HepG2 (cell line): ENCODE measurements around the gene LYRM4. TPM values are rescaled to one million over a fixed set of nuclear protein-coding genes. Genes with fewer than 3 reads are reported as not detected.

Experiments used
- ATF7-NPFF ChIP-seq: sonication (generic); formaldehyde crosslinking; IDR thresholded peaks from 2 replicates; pipeline ENCODE4 v1.8.1; 2023; ENCODE audit warnings: mild to moderate bottlenecking, low read depth, missing genetic modification reagents, moderate library complexity
- CTCF ChIP-seq: sonication (generic); formaldehyde crosslinking; IDR thresholded peaks from 2 replicates; pipeline ENCODE4 v1.5.0; 2020; ENCODE audit warnings: mild to moderate bottlenecking, missing genetic modification reagents, moderate library complexity
- EHMT2 ChIP-seq: fragments of 200-600 bp; sonication (generic); IDR thresholded peaks from 2 replicates; pipeline ENCODE4 v1.7.0; 2017; ENCODE audit warnings: antibody characterized with exemption, low read depth, low read length, borderline replicate concordance
- HIC2 ChIP-seq: sonication (generic); formaldehyde crosslinking; IDR thresholded peaks from 2 replicates; pipeline ENCODE4 v1.9.0; 2022; ENCODE audit warnings: low read depth, missing genetic modification reagents
- HINFP ChIP-seq: sonication (generic); formaldehyde crosslinking; IDR thresholded peaks from 2 replicates; pipeline ENCODE4 v1.4.0; 2020; ENCODE audit warnings: low read depth, mild to moderate bottlenecking, missing genetic modification reagents
- HMG20A ChIP-seq: IDR thresholded peaks from 2 replicates; pipeline ENCODE4 v1.6.1; 2016; ENCODE audit warnings: borderline replicate concordance
- HMG20B ChIP-seq: conservative IDR thresholded peaks from 2 replicates; pipeline ENCODE4 v1.6.1; 2016; ENCODE audit warnings: missing genetic modification reagents, missing compliant biosample characterization
- HNF4G ChIP-seq, 2 experiments: sonication (generic) in 1 of 2; formaldehyde crosslinking in 1 of 2; IDR thresholded peaks; 2 replicates each; pipeline versions ENCODE4 v1.4.0 to v1.6.1; 2011 to 2020; ENCODE audit warnings: borderline replicate concordance in 2 of 2, low read depth in 2 of 2, mild to moderate bottlenecking in 2 of 2, low read length in 1 of 2, missing genetic modification reagents in 1 of 2, moderate library complexity in 1 of 2
- KLF9 ChIP-seq: IDR thresholded peaks from 2 replicates; pipeline ENCODE4 v1.6.1; 2016; ENCODE audit warnings: low read depth
- SIX4 ChIP-seq: sonication (generic); formaldehyde crosslinking; IDR thresholded peaks from 2 replicates; pipeline ENCODE4 v1.4.0; 2020; ENCODE audit warnings: missing genetic modification reagents
- SRSF4 ChIP-seq: fragments of 200-400 bp; formaldehyde crosslinking; IDR thresholded peaks from one replicate; pipeline ENCODE4 v1.6.1; 2018; ENCODE audit warnings: mild to moderate bottlenecking, low read depth, low read length, moderate library complexity; ENCODE audit not compliant: poor library complexity, severe bottlenecking
- TCF7L2 ChIP-seq: IDR thresholded peaks from 2 replicates; pipeline ENCODE4 v1.6.1; 2011; ENCODE audit warnings: mild to moderate bottlenecking, low read depth, low read length, moderate library complexity
- ZBTB8A ChIP-seq: sonication (generic); formaldehyde crosslinking; IDR thresholded peaks from 2 replicates; pipeline ENCODE4 v1.4.0; 2020; ENCODE audit warnings: mild to moderate bottlenecking, low read depth, missing genetic modification reagents, borderline replicate concordance
- ZFP36L2 ChIP-seq: sonication (generic); formaldehyde crosslinking; IDR thresholded peaks from 2 replicates; pipeline ENCODE4 v1.4.0; 2020; ENCODE audit warnings: missing genetic modification reagents
- ZFP41 ChIP-seq: sonication (generic); formaldehyde crosslinking; IDR thresholded peaks from 2 replicates; pipeline ENCODE4 v1.4.0; 2020; ENCODE audit warnings: mild to moderate bottlenecking, missing genetic modification reagents, borderline replicate concordance
- ZNF124 ChIP-seq: sonication (generic); formaldehyde crosslinking; IDR thresholded peaks from 2 replicates; pipeline ENCODE4 v1.4.0; 2020; ENCODE audit warnings: missing genetic modification reagents
- ZNF275 ChIP-seq: sonication (generic); formaldehyde crosslinking; IDR thresholded peaks from 2 replicates; pipeline ENCODE4 v1.8.0; 2022; ENCODE audit warnings: missing genetic modification reagents, mild to moderate bottlenecking, inconsistent platforms, borderline replicate concordance
- ZNF33A ChIP-seq: sonication (generic); formaldehyde crosslinking; IDR thresholded peaks from 2 replicates; pipeline ENCODE4 v1.5.1; 2020; ENCODE audit warnings: missing genetic modification reagents, mild to moderate bottlenecking, moderate library complexity, borderline replicate concordance
- ZNF597 ChIP-seq: sonication (generic); formaldehyde crosslinking; IDR thresholded peaks from 2 replicates; pipeline ENCODE4 v1.5.0; 2020; ENCODE audit warnings: missing genetic modification reagents
- ZNF598 ChIP-seq: sonication (generic); formaldehyde crosslinking; IDR thresholded peaks from 2 replicates; pipeline ENCODE4 v1.5.1; 2020; ENCODE audit warnings: mild to moderate bottlenecking, missing genetic modification reagents, borderline replicate concordance
- ZNF703 ChIP-seq: sonication (generic); formaldehyde crosslinking; IDR thresholded peaks from 2 replicates; pipeline ENCODE4 v1.5.1; 2020; ENCODE audit warnings: missing genetic modification reagents, mild to moderate bottlenecking, moderate library complexity, borderline replicate concordance
- polyA plus RNA-seq, 8 experiments: library from polyadenylated mRNA; depleted of rRNA in 3 of 8; stranded (reverse) in 7 of 8; unstranded in 1 of 8; fragments of >200 nt; fragmentation: Illumina TruSeq in 4 of 8; extraction: Trizol in 4 of 8; gene quantifications; 2 replicates each; pipeline versions ENCODE4 v1.2.1 to v1.2.3, GENCODE V29; 2011 to 2016; ENCODE audit warnings: low read depth in 4 of 8, missing spikeins in 1 of 8, mixed read lengths in 1 of 8; ENCODE audit not compliant: insufficient read depth in 1 of 8
- total RNA-seq, 5 experiments: library from RNA; depleted of rRNA; stranded (reverse); fragments of >200 nt; fragmentation: Illumina TruSeq; extraction: Trizol; gene quantifications; 2 replicates each; pipeline ENCODE4 v1.2.3, GENCODE V29; 2016; ENCODE audit warnings: low read depth in 1 of 5

LYRM4 gene
- total and polyA plus RNA-seq, 2 of the 13 experiments (the other 11 are each of a cell fraction or from before 2014, with no cell fraction given) = 64.6 to 67.5 TPM

GRCh38 chr6:5119090-5119951 lies 141.4 kb downstream of the LYRM4 start (continued):
- TF ChIP-seq HIC2 (CRISPR knock-in tag) (no peak), HMG20A (CRISPR knock-in tag) (no peak), SIX4 (CRISPR knock-in tag) (no peak), ZNF703 (CRISPR knock-in tag) (no peak), KLF9 (CRISPR knock-in tag) (no peak), ATF7-NPFF (CRISPR knock-in tag) (no peak), HMG20B (no peak), ZFP41 (CRISPR knock-in tag) (no peak), ZNF275 (CRISPR knock-in tag) (no peak), HINFP (CRISPR knock-in tag) (0 out of 2 replicates have a peak, but pooled peaks have one; percentile 35), ZNF124 (CRISPR knock-in tag) (no peak), ZBTB8A (no peak), ZNF598 (CRISPR knock-in tag) (no peak), CTCF (CRISPR knock-in tag) (no peak), TCF7L2 (no peak), EHMT2 (no peak), ZNF33A (CRISPR knock-in tag) (no peak), SRSF4 (no peak), HNF4G (IDR thresholded peaks at IDR 0.05; ENCODE audit: borderline replicate concordance, low read depth, low read length) (no peak), HNF4G (CRISPR knock-in tag; IDR thresholded peaks at IDR 0.05; ENCODE audit: borderline replicate concordance, low read depth) (no peak), ZNF597 (CRISPR knock-in tag) (no peak), ZFP36L2 (CRISPR knock-in tag) (no peak)
